Chondrocyte (in vitro differentiated cells): ENCODE data around the gene CGREF1. TPM values are rescaled to one million over a fixed set of nuclear protein-coding genes. Genes with fewer than 3 reads are reported as not detected.

Experiments used
- DNase-seq: peaks from one replicate; pipeline ENCODE4 v3.0.0; 2021; ENCODE audit warnings: mixed read lengths, low spot score
- H3K27ac Mint-ChIP-seq: one replicate; pipeline ENCODE4 v1.8.0; 2021; ENCODE audit warnings: mild to moderate bottlenecking, moderate library complexity, mixed read lengths; ENCODE audit not compliant: unreplicated experiment
- H3K27me3 Mint-ChIP-seq: 2 replicates; pipeline ENCODE4 v1.8.0; 2021; ENCODE audit warnings: low read depth, mixed read lengths
- H3K36me3 Mint-ChIP-seq: 2 replicates; pipeline ENCODE4 v1.8.0; 2021; ENCODE audit warnings: low read depth, mixed read lengths
- H3K4me1 Mint-ChIP-seq: 2 replicates; pipeline ENCODE4 v1.8.0; 2021; ENCODE audit warnings: low read depth, mild to moderate bottlenecking, mixed read lengths
- H3K4me3 Mint-ChIP-seq: one replicate; pipeline ENCODE4 v1.8.0; 2021; ENCODE audit warnings: mild to moderate bottlenecking, moderate library complexity, mixed read lengths; ENCODE audit not compliant: unreplicated experiment
- H3K9me3 Mint-ChIP-seq: 2 replicates; pipeline ENCODE4 v1.8.0; 2021; ENCODE audit warnings: low read depth, mixed read lengths
- total RNA-seq: library from RNA; stranded (reverse); gene quantifications from 3 replicates; pipeline ENCODE4 v1.2.1, GENCODE V29; 2021
- TF ChIP-seq, protein P1 (sequence below): fragments of 200-600 bp; sonication (generic); IDR thresholded peaks from 2 replicates; pipeline ENCODE4 v1.5.0; 2021; ENCODE audit warnings: antibody characterized with exemption, mild to moderate bottlenecking, moderate library complexity

CGREF1 gene
- total RNA-seq, 1 donor from 2014 or later = 15.9 TPM

DNA sequence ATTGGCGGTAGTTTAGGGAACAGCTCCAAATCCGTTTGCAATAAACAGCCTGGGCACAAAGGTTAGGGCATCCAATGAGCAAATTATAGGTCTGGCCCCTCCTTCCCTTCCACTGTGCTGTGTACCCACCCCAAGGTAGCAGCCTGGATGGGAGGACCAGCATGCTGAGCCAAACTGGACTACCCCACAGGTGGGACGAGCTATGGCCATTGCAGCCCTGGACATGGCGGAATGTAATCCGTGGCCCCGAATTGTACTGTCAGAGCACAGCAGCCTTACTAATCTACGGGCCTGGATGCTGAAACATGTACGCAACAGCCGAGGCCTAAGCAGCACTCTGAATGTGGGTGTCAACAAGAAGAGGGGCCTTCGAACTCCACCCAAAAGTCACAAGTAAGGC is 60.7 kb downstream of the CGREF1 start:
- no peak overlapping the region for H3K4me3 Mint-ChIP-seq

DNA sequence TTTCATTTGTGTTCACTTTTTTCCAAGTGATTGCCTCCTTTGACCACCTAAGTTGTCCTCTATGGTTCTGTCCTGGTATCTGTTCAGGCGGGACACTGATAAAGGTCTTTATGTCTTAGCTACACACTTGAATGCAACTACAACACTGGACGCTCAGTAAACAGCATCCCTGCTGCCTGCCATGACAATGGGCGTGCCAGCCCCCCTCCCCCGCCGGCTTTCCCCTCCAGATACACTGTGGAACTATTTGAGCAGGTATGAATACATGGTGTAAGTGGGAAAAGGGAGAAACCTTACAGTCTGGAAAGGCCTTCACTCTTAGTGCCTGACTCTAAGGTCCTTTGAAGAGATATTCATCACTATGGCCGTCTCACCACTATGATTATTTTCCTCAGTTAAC is 61.7 kb downstream of the CGREF1 start:
- Mint-ChIP-seq H3K9me3 (no peaks in the 10 kb centered on the region), H3K4me3 (no peak overlapping the region), H3K4me1 (peaks cover 4% of the 10 kb centered on the region), H3K36me3 (peaks cover 7% of the 10 kb centered on the region), H3K27ac (no peak overlapping the region), H3K27me3 (no peaks in the 10 kb centered on the region)
- TF ChIP-seq, protein P1, sequence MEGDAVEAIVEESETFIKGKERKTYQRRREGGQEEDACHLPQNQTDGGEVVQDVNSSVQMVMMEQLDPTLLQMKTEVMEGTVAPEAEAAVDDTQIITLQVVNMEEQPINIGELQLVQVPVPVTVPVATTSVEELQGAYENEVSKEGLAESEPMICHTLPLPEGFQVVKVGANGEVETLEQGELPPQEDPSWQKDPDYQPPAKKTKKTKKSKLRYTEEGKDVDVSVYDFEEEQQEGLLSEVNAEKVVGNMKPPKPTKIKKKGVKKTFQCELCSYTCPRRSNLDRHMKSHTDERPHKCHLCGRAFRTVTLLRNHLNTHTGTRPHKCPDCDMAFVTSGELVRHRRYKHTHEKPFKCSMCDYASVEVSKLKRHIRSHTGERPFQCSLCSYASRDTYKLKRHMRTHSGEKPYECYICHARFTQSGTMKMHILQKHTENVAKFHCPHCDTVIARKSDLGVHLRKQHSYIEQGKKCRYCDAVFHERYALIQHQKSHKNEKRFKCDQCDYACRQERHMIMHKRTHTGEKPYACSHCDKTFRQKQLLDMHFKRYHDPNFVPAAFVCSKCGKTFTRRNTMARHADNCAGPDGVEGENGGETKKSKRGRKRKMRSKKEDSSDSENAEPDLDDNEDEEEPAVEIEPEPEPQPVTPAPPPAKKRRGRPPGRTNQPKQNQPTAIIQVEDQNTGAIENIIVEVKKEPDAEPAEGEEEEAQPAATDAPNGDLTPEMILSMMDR = no peak
- no peak for DNase-seq

More for the DNA sequence above, 60.7 kb downstream of the CGREF1 start:
- TF ChIP-seq, protein P1 = no peak
- no peaks in the 10 kb centered on the region for H3K27me3 Mint-ChIP-seq
- no peaks in the 10 kb centered on the region for H3K4me1 Mint-ChIP-seq
- no peak for DNase-seq
- no peak overlapping the region for H3K27ac Mint-ChIP-seq
- peaks cover 13% of the 10 kb centered on the region for H3K36me3 Mint-ChIP-seq
- no peaks in the 10 kb centered on the region for H3K9me3 Mint-ChIP-seq

DNA sequence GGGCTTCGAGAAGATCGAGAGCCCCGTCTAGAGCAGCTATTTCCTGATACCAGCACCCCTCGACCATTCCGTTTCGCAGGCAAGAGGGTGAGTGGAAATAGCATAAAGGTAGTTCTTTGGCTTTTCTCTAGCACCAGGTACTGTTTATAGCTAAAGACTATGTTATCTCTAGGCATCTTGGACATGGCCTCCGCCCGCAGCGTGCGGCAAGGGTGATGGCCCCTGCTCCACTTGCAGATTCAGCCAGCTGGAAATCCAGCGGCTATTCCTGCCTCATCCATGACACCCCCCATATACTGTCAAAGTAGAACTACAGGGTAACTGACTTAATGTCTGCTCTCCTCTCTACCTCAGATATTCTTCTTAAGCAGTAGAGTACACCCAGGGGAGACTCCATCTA is 64.2 kb downstream of the CGREF1 start:
- TF ChIP-seq, protein P1 = no peak
- H3K4me3 Mint-ChIP-seq = no peak overlapping the region
- H3K9me3 Mint-ChIP-seq = no peaks in the 10 kb centered on the region
- DNase-seq = no peak
- peaks cover 7% of the 10 kb centered on the region for H3K36me3 Mint-ChIP-seq
- H3K27me3 Mint-ChIP-seq = no peaks in the 10 kb centered on the region
- H3K4me1 Mint-ChIP-seq = peaks cover 7% of the 10 kb centered on the region
- H3K27ac Mint-ChIP-seq = no peak overlapping the region

DNA sequence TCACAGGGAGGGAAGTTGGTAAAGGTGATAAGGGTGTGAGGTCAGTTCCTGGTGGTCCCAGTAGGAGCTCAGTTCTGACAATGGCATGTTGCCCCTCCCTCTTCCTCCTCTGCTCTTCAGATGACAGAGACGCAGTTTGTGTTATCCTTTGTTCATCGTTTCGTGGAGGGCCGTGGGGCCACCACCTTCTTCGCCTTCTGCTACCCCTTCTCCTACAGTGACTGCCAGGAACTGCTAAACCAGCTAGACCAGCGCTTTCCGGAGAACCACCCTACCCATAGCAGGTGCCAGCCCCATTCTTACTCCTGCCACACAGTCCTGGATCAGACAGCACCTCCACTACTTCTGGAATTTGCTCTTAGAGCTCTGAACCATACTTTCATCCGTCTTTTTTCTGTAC is 65.2 kb downstream of the CGREF1 start:
- DNase-seq = no peak
- no peak overlapping the region for H3K27ac Mint-ChIP-seq
- H3K27me3 Mint-ChIP-seq = no peaks in the 10 kb centered on the region
- TF ChIP-seq, protein P1 = no peak
- H3K9me3 Mint-ChIP-seq = no peaks in the 10 kb centered on the region
- H3K4me3 Mint-ChIP-seq = no peak overlapping the region
- H3K4me1 Mint-ChIP-seq = peaks cover 13% of the 10 kb centered on the region
- H3K36me3 Mint-ChIP-seq = peaks cover 7% of the 10 kb centered on the region

DNA sequence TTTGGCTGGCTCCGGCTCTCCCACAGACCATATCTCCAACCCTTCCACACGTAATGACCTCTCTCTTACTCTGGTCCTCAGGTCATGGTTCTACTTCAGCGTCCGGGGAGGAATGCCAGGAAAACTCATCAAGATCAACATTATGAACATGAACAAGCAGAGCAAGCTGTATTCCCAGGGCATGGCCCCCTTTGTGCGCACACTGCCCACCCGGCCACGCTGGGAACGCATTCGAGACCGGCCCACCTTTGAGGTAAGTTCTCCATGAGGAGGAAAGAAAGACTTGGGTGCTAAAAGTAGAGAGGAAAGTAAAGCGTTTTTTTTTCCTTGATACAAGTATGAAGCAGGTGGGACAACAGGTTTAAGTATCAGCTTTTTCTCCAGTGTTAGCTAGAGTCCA is 65.6 kb downstream of the CGREF1 start:
- Mint-ChIP-seq H3K4me1 (peaks cover 13% of the 10 kb centered on the region), H3K27ac (no peak overlapping the region), H3K27me3 (no peaks in the 10 kb centered on the region), H3K36me3 (peaks cover 7% of the 10 kb centered on the region), H3K4me3 (no peak overlapping the region), H3K9me3 (no peaks in the 10 kb centered on the region)
- TF ChIP-seq, protein P1 = no peak
- DNase-seq = no peak
